Skeletal muscle satellite cell (primary cell): ENCODE results near the gene SLC44A2.
A peak's percentile ranks its signal among the peaks of the same experiment; 100 is the strongest.

Source experiments
- H3K27me3 ChIP-seq: 2 replicates; pipeline ENCODE4 v1.7.0; 2013; ENCODE audit warnings: low read length; ENCODE audit not compliant: control insufficient read depth, insufficient read depth
- H3K36me3 ChIP-seq: 2 replicates; pipeline ENCODE4 v1.7.0; 2013; ENCODE audit warnings: mild to moderate bottlenecking, control low read depth, low read length; ENCODE audit not compliant: insufficient read depth
- H3K4me1 ChIP-seq: 2 replicates; pipeline ENCODE4 v1.7.0; 2013; ENCODE audit warnings: low read length; ENCODE audit not compliant: control insufficient read depth, insufficient read depth
- H3K4me2 ChIP-seq: 2 replicates; pipeline ENCODE4 v1.7.0; 2013; ENCODE audit warnings: mild to moderate bottlenecking, low read length
- H3K4me3 ChIP-seq: 2 replicates; pipeline ENCODE4 v1.7.0; 2013; ENCODE audit warnings: low read length
- H3K9ac ChIP-seq: 2 replicates; pipeline ENCODE4 v1.7.0; 2013; ENCODE audit warnings: mild to moderate bottlenecking, low read depth, low read length, moderate library complexity
- H3K9me3 ChIP-seq: replicated peaks from 2 replicates; pipeline ENCODE4 v1.7.0; 2013; ENCODE audit warnings: mild to moderate bottlenecking, control low read depth, low read length

The SLC44A2 gene

GRCh38 chr19:10686661-10687517, 61.5 kb downstream of the SLC44A2 start:
- peaks cover 86% of the 10 kb centered on the region for H3K36me3 ChIP-seq
- peak overlapping the region; percentile 50 for H3K9ac ChIP-seq
- H3K27me3 ChIP-seq = no peaks in the 10 kb centered on the region
- peaks cover 11% of the 10 kb centered on the region for H3K4me1 ChIP-seq
- H3K4me2 ChIP-seq = peak overlapping the region; percentile 19
- H3K4me3 ChIP-seq = no peak overlapping the region
- H3K9me3 ChIP-seq = no peaks in the 10 kb centered on the region

DNA sequence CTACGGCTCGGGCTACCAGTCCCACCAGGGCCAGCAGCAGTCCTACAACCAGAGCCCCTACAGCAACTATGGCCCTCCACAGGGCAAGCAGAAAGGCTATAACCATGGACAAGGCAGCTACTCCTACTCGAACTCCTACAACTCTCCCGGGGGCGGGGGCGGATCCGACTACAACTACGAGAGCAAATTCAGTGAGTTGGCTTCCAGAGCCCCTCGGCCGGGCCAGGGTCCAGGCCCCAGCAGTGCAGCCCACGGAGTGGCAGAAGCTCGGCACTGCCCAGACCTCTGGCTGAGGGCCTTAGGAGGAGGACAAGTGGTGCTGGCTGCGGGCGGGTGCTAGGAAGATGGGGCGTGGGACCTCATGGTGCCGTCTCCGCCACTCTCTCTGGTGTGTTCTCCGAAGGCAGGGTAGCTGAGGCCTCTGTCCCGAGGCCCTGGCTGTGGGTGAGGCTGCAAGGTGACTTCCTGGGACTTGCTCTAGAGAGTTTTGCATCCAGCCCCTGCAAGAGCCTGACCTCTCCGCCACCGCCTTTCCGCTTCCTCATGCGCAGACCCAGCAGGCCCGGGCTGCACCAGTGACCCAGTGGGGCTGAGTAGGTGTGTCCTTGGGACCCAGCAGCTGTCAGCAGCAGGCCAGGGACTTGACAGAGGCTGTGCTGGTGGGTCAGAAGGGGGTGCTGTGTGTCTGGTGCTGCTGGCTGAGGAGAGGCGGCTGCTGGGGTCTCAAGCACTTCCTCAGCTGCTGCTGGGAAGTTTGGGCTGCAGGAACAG, 62.4 kb downstream of the SLC44A2 start:
- no peak overlapping the region for H3K4me3 ChIP-seq
- no peaks in the 10 kb centered on the region for H3K27me3 ChIP-seq
- H3K9me3 ChIP-seq = no peaks in the 10 kb centered on the region
- H3K9ac ChIP-seq = no peak overlapping the region
- peaks cover 11% of the 10 kb centered on the region for H3K4me1 ChIP-seq
- H3K4me2 ChIP-seq = no peak overlapping the region
- peaks cover 86% of the 10 kb centered on the region for H3K36me3 ChIP-seq

DNA sequence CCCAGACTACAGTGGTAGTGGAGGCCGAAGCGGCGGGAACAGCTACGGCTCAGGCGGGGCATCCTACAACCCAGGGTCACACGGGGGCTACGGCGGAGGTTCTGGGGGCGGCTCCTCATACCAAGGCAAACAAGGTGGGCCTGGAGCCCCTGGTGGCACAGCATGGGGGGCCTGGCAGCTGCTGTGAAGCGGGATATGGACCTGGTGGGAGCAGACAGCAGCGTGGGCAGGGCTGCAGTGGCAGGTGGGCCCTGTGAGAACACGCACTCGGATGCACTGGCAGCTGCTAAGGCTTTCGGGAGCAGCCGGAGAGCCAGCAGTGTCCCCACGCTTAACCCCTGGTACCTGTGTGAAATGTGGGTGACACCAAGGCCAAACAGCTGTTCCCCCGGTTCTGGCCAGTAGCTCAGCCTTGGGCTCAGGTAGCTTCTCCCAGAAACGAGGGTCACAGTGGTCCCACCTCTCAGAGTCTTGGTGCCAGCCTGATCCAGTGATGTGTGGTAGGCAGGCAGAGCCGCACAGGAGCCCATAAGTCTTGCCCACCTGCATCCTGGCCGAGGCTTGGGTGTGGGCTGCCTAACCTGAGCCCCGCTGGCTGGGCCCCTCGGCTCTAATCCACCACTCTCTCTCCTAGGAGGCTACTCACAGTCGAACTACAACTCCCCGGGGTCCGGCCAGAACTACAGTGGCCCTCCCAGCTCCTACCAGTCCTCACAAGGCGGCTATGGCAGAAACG, 63.4 kb downstream of the SLC44A2 start:
- Histone ChIP-seq H3K9me3 (no peaks in the 10 kb centered on the region), H3K9ac (no peak overlapping the region), H3K36me3 (peaks cover 76% of the 10 kb centered on the region), H3K4me2 (no peak overlapping the region), H3K27me3 (no peaks in the 10 kb centered on the region), H3K4me1 (peaks cover 11% of the 10 kb centered on the region), H3K4me3 (no peak overlapping the region)

DNA sequence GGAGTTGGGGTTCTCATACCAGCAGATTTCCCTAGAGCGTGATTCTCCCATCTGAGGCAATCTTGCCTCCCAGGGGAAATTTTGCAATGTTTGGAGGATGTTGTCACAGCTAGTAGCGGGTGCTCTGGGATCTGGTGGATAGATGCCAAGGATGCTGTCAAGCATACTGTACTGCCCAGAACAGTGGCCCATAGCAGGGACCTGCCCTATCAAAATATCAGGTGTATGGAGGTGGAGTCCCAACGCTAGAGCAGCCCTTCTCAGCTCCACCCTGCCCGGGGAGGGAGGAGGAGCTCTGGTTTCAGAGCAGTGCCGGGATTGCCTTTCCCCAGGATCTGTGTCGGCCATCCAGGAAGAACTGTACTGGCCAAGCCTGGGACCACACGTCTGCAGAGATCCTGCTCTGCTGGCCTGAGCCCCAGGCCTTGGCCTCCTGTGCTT, 65.0 kb downstream of the SLC44A2 start:
- Histone ChIP-seq H3K27me3 (no peaks in the 10 kb centered on the region), H3K4me2 (no peak overlapping the region), H3K36me3 (peaks cover 59% of the 10 kb centered on the region), H3K9ac (no peak overlapping the region), H3K4me1 (peaks cover 13% of the 10 kb centered on the region), H3K9me3 (no peaks in the 10 kb centered on the region), H3K4me3 (no peak overlapping the region)

DNA sequence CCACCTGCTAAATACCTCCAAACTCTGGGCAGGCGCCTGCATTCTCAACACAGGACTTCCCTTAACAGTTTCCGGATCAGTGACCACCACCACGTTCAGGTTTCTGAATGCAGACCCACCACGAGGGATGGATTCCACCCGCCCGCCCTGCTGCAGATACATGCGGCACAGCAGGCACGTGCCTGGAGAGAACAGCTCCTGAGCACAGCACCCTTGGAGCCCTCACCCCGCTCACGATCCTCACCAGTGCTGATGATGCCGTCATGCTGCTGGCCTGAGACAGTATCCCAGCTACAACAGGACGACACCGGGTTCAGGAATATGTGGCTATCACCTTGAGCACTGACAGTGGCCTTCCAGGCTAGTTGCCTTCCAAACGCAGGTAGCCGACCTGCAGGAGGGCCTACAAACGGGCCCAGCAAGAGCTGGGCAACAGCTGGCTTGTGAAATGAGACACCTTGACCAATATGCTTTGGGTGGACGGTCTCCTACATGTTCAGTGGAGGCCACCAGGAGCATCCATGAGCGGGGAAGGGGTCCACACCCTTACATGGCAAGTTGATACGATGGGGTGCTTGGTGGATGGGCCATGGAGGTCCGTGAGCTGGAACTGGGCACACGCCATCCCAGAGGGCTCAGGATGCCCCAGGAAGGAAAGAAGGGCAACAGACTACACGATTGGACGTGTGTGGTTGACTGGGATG, 66.0 kb downstream of the SLC44A2 start:
- H3K9me3 ChIP-seq = no peaks in the 10 kb centered on the region
- H3K9ac ChIP-seq = no peak overlapping the region
- H3K27me3 ChIP-seq = no peaks in the 10 kb centered on the region
- no peak overlapping the region for H3K4me3 ChIP-seq
- peaks cover 12% of the 10 kb centered on the region for H3K4me1 ChIP-seq
- no peak overlapping the region for H3K4me2 ChIP-seq
- peaks cover 53% of the 10 kb centered on the region for H3K36me3 ChIP-seq

DNA sequence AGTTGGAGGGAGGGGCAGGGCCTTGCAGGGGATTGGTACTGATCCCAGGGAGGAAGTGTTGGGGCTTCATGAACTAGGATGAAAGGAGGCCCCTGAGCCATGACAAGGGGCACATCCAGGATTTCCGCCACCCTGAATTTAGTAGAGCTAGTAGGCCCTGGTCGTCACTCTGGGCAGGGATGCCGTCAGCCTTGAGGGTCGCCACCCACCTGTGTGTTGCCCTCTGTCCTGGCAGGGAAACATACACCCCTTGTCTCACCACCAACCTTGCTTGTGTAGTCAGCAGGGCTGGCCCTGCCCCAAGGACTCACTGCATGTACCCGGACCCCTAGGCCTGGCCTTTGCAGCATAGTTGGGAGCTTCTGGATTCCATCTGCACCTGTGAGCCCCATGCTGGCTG, 66.5 kb downstream of the SLC44A2 start:
- Histone ChIP-seq H3K27me3 (no peaks in the 10 kb centered on the region), H3K4me3 (no peak overlapping the region), H3K9me3 (no peaks in the 10 kb centered on the region), H3K9ac (no peak overlapping the region), H3K36me3 (peaks cover 53% of the 10 kb centered on the region), H3K4me1 (peaks cover 7% of the 10 kb centered on the region), H3K4me2 (no peak overlapping the region)

DNA sequence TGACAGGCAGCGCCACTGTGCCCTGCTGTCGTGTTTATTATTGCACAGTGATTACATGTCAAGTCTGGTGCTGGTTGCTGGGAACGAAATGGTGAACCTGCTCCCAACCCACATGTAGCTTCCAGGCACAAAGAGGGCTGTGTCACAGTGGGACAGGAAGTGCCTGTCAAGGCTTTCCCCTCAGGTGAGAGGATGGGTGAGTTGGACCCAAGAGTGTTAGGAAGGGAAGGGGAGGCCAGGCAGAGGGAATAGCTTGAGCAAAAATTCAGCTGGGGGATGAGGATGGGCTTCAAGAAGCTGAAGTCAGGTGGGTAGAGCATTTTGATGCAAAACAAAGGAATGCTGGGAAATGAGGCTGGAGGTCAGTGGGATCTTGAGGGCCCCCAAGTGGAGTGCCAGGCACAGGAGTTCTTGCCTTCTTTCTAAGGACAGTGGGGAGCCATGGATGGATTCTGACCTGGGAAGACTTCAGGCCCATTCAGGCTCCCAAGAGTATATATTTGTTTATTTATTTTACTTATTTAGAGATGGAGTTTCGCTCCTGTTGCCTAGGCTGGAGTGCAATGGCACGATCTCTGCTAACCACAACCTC, 67.4 kb downstream of the SLC44A2 start:
- no peaks in the 10 kb centered on the region for H3K27me3 ChIP-seq
- H3K4me2 ChIP-seq = no peak overlapping the region
- no peak overlapping the region for H3K9ac ChIP-seq
- no peak overlapping the region for H3K4me3 ChIP-seq
- no peaks in the 10 kb centered on the region for H3K9me3 ChIP-seq
- H3K36me3 ChIP-seq = peaks cover 48% of the 10 kb centered on the region
- peaks cover 4% of the 10 kb centered on the region for H3K4me1 ChIP-seq
